Neuronal stem cell (in vitro differentiated cells): ENCODE results near the gene SLC12A3.

Source experiments
- DNase-seq: peaks from one replicate; pipeline ENCODE4 v3.0.0-alpha.2; 2013; ENCODE audit warnings: low spot score
- H2AFZ ChIP-seq: one replicate; pipeline ENCODE4 v1.6.1; 2013; ENCODE audit warnings: mild to moderate bottlenecking, low read length, inconsistent platforms
- H2AK5ac ChIP-seq: 2 replicates; pipeline ENCODE4 v1.6.1; 2013; ENCODE audit warnings: low read depth, mild to moderate bottlenecking, inconsistent platforms, low read length, moderate library complexity, mixed read lengths
- H2BK120ac ChIP-seq: 2 replicates; pipeline ENCODE4 v1.6.1; 2013; ENCODE audit warnings: low read depth, mild to moderate bottlenecking, inconsistent platforms, low read length, moderate library complexity, mixed read lengths
- H2BK12ac ChIP-seq: one replicate; pipeline ENCODE4 v1.6.1; 2013; ENCODE audit warnings: low read length, inconsistent platforms
- H2BK15ac ChIP-seq: 2 replicates; pipeline ENCODE4 v1.6.1; 2013; ENCODE audit warnings: mild to moderate bottlenecking, low read length, inconsistent platforms, mixed read lengths
- H2BK5ac ChIP-seq: one replicate; pipeline ENCODE4 v1.6.1; 2013; ENCODE audit warnings: inconsistent platforms, mild to moderate bottlenecking, low read length, moderate library complexity
- H3K14ac ChIP-seq: one replicate; pipeline ENCODE4 v1.6.1; 2013; ENCODE audit warnings: low read length, inconsistent platforms
- H3K18ac ChIP-seq: 2 replicates; pipeline ENCODE4 v1.6.1; 2013; ENCODE audit warnings: low read length, inconsistent platforms
- H3K23ac ChIP-seq: 2 replicates; pipeline ENCODE4 v1.6.1; 2013; ENCODE audit warnings: low read depth, mild to moderate bottlenecking, mixed read lengths, low read length, inconsistent platforms; ENCODE audit not compliant: poor library complexity
- H3K27ac ChIP-seq: replicated peaks from 3 replicates; pipeline ENCODE4 v1.5.1; 2013; ENCODE audit warnings: low read length, inconsistent platforms
- H3K27me3 ChIP-seq, 3 experiments: 2 replicates each; pipeline ENCODE4 v1.6.1; 2013; ENCODE audit warnings: low read length in 3 of 3, mild to moderate bottlenecking in 2 of 3, inconsistent platforms in 1 of 3, low read depth in 1 of 3, mixed read lengths in 1 of 3, moderate library complexity in 1 of 3; ENCODE audit not compliant: control insufficient read depth in 3 of 3, insufficient read depth in 3 of 3
- H3K36me3 ChIP-seq, 2 donors: replicated peaks in 1 of 2; 2 replicates each; pipeline ENCODE4 v1.6.1; 2013; ENCODE audit warnings: low read length in 2 of 2; ENCODE audit not compliant: control insufficient read depth in 2 of 2, insufficient read depth in 2 of 2
- H3K4ac ChIP-seq: 2 replicates; pipeline ENCODE4 v1.6.1; 2013; ENCODE audit warnings: inconsistent platforms, mild to moderate bottlenecking, low read length, moderate library complexity
- H3K4me1 ChIP-seq, 2 donors: 1 replicate in 1 of 2; 2 replicates in 1 of 2; pipeline ENCODE4 v1.6.1; 2013; ENCODE audit warnings: low read length in 2 of 2, low read depth in 1 of 2; ENCODE audit not compliant: control insufficient read depth in 2 of 2, insufficient read depth in 1 of 2
- H3K4me2 ChIP-seq: one replicate; pipeline ENCODE4 v1.6.1; 2013; ENCODE audit warnings: mild to moderate bottlenecking, low read length, inconsistent platforms; ENCODE audit not compliant: insufficient read depth, poor library complexity, severe bottlenecking
- H3K4me3 ChIP-seq, 2 donors: 2 replicates each; pipeline ENCODE4 v1.5.1; 2013; ENCODE audit warnings: low read length in 2 of 2, mild to moderate bottlenecking in 2 of 2, inconsistent platforms in 1 of 2, moderate library complexity in 1 of 2
- H3K79me1 ChIP-seq: one replicate; pipeline ENCODE4 v1.6.1; 2013; ENCODE audit warnings: low read depth, mild to moderate bottlenecking, inconsistent platforms, low read length, moderate library complexity
- H3K9ac ChIP-seq: one replicate; pipeline ENCODE4 v1.6.1; 2013; ENCODE audit warnings: mild to moderate bottlenecking, low read depth, low read length, inconsistent platforms; ENCODE audit not compliant: poor library complexity
- H3K9me3 ChIP-seq, 2 donors: replicated peaks in 1 of 2; 2 replicates each; pipeline versions ENCODE3 to v1.6.1; 2013; ENCODE audit warnings: low read length in 2 of 2, mild to moderate bottlenecking in 2 of 2, inconsistent platforms in 1 of 2, low read depth in 1 of 2, mixed read lengths in 1 of 2, moderate library complexity in 1 of 2; ENCODE audit not compliant: control insufficient read depth in 2 of 2, insufficient read depth in 1 of 2
- H4K8ac ChIP-seq: one replicate; pipeline ENCODE4 v1.6.1; 2013; ENCODE audit warnings: low read depth, mild to moderate bottlenecking, inconsistent platforms, low read length, moderate library complexity
- H4K91ac ChIP-seq: one replicate; pipeline ENCODE4 v1.6.1; 2013; ENCODE audit warnings: low read length, low read depth, mild to moderate bottlenecking, inconsistent platforms; ENCODE audit not compliant: poor library complexity
- WGBS, 2 donors: extraction: QIAGEN DNeasy Blood & Tissue Kit; methylation state at CpG; one replicate each; pipeline ENCODE4 v1.1.7; 2013; ENCODE audit warnings: missing lambda C conversion rate in 2 of 2, mixed read lengths in 1 of 2; ENCODE audit not compliant: insufficient read length in 2 of 2, insufficient replicate concordance in 1 of 2; ENCODE audit errors: extremely low coverage in 2 of 2; 5-methylcytosine and 5-hydroxymethylcytosine counted together

SLC12A3 gene

DNA sequence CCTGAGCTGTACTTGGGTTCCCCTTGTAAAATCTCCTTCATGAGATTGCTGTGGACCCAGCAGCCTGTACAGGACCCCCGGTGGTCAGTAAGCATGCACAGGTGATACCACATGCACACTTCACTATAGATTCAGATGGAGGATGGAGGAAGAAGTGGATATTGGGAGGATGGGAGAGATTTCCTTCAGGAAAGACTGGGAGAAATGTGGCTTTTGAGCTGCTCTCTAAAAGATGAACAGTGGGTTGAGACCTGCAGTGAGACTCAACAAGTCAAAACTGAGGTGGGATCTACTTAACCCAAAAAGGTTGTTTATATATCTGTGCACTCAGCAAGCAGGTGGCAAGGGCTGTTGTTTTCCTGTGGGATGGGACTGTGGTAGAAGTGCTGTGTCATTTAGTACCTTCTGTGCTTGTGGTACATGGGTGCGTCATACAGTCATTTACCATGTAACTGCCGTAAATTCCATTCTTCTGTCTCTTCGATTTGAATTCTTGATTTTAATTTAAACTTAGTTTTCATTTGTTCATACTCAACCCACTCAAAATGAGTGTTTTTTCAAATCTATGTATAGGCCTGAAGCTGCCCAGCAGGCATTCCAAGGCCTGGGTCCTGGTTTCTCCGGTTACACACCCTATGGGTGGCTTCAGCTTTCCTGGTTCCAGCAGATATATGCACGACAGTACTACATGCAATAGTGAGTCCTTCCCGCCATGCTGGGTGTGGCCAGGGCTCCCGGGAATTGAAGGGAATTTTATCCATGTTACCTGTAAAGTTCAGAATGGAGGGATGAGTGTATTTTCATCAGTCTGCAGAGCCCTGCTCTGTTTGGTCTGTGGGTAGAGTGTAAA lies 73.9 kb downstream of the SLC12A3 start:
- Histone ChIP-seq H3K36me3 (peaks cover 28 to 90% of the 10 kb centered on the region in 2 donors), H3K27ac (no peak overlapping the region)
- no CpG with 5 or more reads among the region's 8 CpGs for whole genome bisulfite sequencing, 2 donors

DNA sequence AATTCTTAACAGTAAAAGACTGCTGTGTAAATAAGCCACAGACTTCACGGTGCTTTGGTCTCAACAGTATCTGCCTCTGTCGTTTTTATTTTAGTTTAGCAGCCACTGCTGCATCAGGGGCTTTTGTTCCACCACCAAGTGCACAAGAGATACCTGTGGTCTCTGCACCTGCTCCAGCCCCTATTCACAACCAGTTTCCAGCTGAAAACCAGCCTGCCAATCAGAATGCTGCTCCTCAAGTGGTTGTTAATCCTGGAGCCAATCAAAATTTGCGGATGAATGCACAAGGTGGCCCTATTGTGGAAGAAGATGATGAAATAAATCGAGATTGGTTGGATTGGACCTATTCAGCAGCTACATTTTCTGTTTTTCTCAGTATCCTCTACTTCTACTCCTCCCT lies 74.8 kb downstream of the SLC12A3 start:
- no peak overlapping the region for H3K9ac ChIP-seq
- no peak for DNase-seq
- H3K4ac ChIP-seq: no peak overlapping the region
- no peak overlapping the region for H3K4me2 ChIP-seq
- H3K79me1 ChIP-seq: no peaks in the 10 kb centered on the region
- H2BK120ac ChIP-seq: no peak overlapping the region
- H3K4me1 ChIP-seq: peaks cover 0 to 2% of the 10 kb centered on the region in 2 donors
- no peak overlapping the region for H3K14ac ChIP-seq
- no peak overlapping the region for H2BK12ac ChIP-seq
- no peak overlapping the region for H2AFZ ChIP-seq
- no peaks in the 10 kb centered on the region for H3K27me3 ChIP-seq
- H3K4me3 ChIP-seq: no peak overlapping the region
- H3K23ac ChIP-seq: no peak overlapping the region
- H3K9me3 ChIP-seq: no peaks in the 10 kb centered on the region
- H2AK5ac ChIP-seq: no peak overlapping the region
- H4K91ac ChIP-seq: no peak overlapping the region
- H3K27ac ChIP-seq: no peak overlapping the region
- no CpG with 5 or more reads among the region's 4 CpGs for WGBS, 2 donors
- H3K18ac ChIP-seq: no peak overlapping the region
- H2BK15ac ChIP-seq: no peak overlapping the region
- H3K36me3 ChIP-seq: peaks cover 29 to 99% of the 10 kb centered on the region in 2 donors
- H4K8ac ChIP-seq: no peak overlapping the region
- H2BK5ac ChIP-seq: no peak overlapping the region

More for the DNA sequence above, 73.9 kb downstream of the SLC12A3 start:
- Histone ChIP-seq H3K27me3 (no peaks in the 10 kb centered on the region), H3K9me3 (no peaks in the 10 kb centered on the region), H3K18ac (no peak overlapping the region), H3K4me2 (no peak overlapping the region), H4K91ac (no peak overlapping the region), H3K4me3 (no peak overlapping the region), H2AK5ac (no peak overlapping the region), H3K23ac (no peak overlapping the region), H2BK15ac (no peak overlapping the region), H3K4ac (no peak overlapping the region), H2BK5ac (no peak overlapping the region), H4K8ac (no peak overlapping the region), H3K79me1 (no peaks in the 10 kb centered on the region), H2AFZ (no peak overlapping the region), H3K14ac (no peak overlapping the region), H3K4me1 (peaks cover 0 to 2% of the 10 kb centered on the region in 2 donors), H3K9ac (no peak overlapping the region), H2BK12ac (no peak overlapping the region), H2BK120ac (no peak overlapping the region)
- DNase-seq: no peak

- H2AFZ ChIP-seq: no peak overlapping the region
- H2BK5ac ChIP-seq: no peak overlapping the region
- no peak overlapping the region for H2AK5ac ChIP-seq
- no peaks in the 10 kb centered on the region for H3K27me3 ChIP-seq
- no peak overlapping the region for H2BK15ac ChIP-seq
- H3K27ac ChIP-seq: no peak overlapping the region
- H4K91ac ChIP-seq: no peak overlapping the region
- H3K79me1 ChIP-seq: no peaks in the 10 kb centered on the region
- no peak overlapping the region for H3K4me2 ChIP-seq
- no peak overlapping the region for H3K18ac ChIP-seq
- no peak overlapping the region for H4K8ac ChIP-seq
- H2BK12ac ChIP-seq: no peak overlapping the region
- peaks cover 31 to 93% of the 10 kb centered on the region in 2 donors for H3K36me3 ChIP-seq
- H2BK120ac ChIP-seq: no peak overlapping the region
- H3K14ac ChIP-seq: no peak overlapping the region
- no peak overlapping the region for H3K9ac ChIP-seq
- WGBS, 2 donors: no CpG with 5 or more reads among the region's 2 CpGs
- peak overlapping the region in 1 of 2 donors; percentile 29 for H3K4me3 ChIP-seq
- H3K9me3 ChIP-seq: no peaks in the 10 kb centered on the region
- DNase-seq: no peak
- no peak overlapping the region for H3K4ac ChIP-seq
- peaks cover 0 to 2% of the 10 kb centered on the region in 2 donors for H3K4me1 ChIP-seq
- no peak overlapping the region for H3K23ac ChIP-seq
Measured at GRCh38 chr16:56941092-56941491, 76.1 kb downstream of the SLC12A3 start.

GRCh38 chr16:56941856-56942331 lies 76.9 kb downstream of the SLC12A3 start:
- Histone ChIP-seq H3K79me1 (no peaks in the 10 kb centered on the region), H2AK5ac (no peak overlapping the region), H2BK5ac (no peak overlapping the region), H3K27ac (no peak overlapping the region), H3K27me3 (no peaks in the 10 kb centered on the region), H3K9ac (no peak overlapping the region), H4K8ac (no peak overlapping the region), H3K9me3 (no peaks in the 10 kb centered on the region), H3K14ac (no peak overlapping the region), H2BK12ac (no peak overlapping the region), H3K36me3 (peaks cover 31 to 85% of the 10 kb centered on the region in 2 donors), H2BK120ac (no peak overlapping the region), H3K4ac (no peak overlapping the region), H2AFZ (no peak overlapping the region), H3K4me2 (no peak overlapping the region), H3K4me3 (no peak overlapping the region), H2BK15ac (no peak overlapping the region), H3K18ac (no peak overlapping the region), H3K23ac (no peak overlapping the region), H4K91ac (no peak overlapping the region), H3K4me1 (peaks cover 0 to 1% of the 10 kb centered on the region in 2 donors)
- WGBS, 2 donors: no CpG with 5 or more reads among the region's 9 CpGs
- no peak for DNase-seq
